KMS-11 (cell line): ENCODE data around the gene ADAM8.

Source experiments
- H2AFZ ChIP-seq: fragments of 200-600 bp; sonication (generic); 2 replicates; pipeline ENCODE4 v1.6.1; 2016; ENCODE audit warnings: antibody characterized with exemption, mixed run types, low read depth
- H3K27ac ChIP-seq: fragments of 200-600 bp; sonication (generic); 2 replicates; pipeline ENCODE4 v1.6.1; 2016; ENCODE audit warnings: mild to moderate bottlenecking, mixed run types
- H3K27me3 ChIP-seq: fragments of 200-600 bp; sonication (generic); 2 replicates; pipeline ENCODE4 v1.6.1; 2017; ENCODE audit warnings: mild to moderate bottlenecking, low read depth, mixed run types, moderate library complexity; ENCODE audit not compliant: insufficient read depth
- H3K36me3 ChIP-seq: fragments of 200-600 bp; sonication (generic); 2 replicates; pipeline ENCODE4 v1.6.1; 2017; ENCODE audit warnings: mild to moderate bottlenecking, mixed run types; ENCODE audit not compliant: insufficient read depth
- H3K4me1 ChIP-seq: fragments of 200-600 bp; sonication (generic); 2 replicates; pipeline ENCODE4 v1.6.1; 2016; ENCODE audit warnings: mild to moderate bottlenecking, low read depth, mixed run types; ENCODE audit not compliant: poor library complexity, severe bottlenecking
- H3K4me2 ChIP-seq: fragments of 200-600 bp; sonication (generic); 2 replicates; pipeline ENCODE4 v1.7.0; 2016; ENCODE audit warnings: mild to moderate bottlenecking, mixed run types
- H3K4me3 ChIP-seq: fragments of 200-600 bp; sonication (generic); IDR thresholded peaks from 2 replicates; pipeline ENCODE4 v1.6.1; 2017; ENCODE audit warnings: low read depth, low read length, mixed read lengths; ENCODE audit not compliant: insufficient read depth
- H3K79me2 ChIP-seq: fragments of 200-600 bp; sonication (generic); 2 replicates; pipeline ENCODE4 v1.6.1; 2016; ENCODE audit warnings: low read depth, mixed run types; ENCODE audit not compliant: insufficient read depth
- H3K9ac ChIP-seq: fragments of 200-600 bp; sonication (generic); 2 replicates; pipeline ENCODE4 v1.6.1; 2016; ENCODE audit warnings: mild to moderate bottlenecking, mixed run types
- H4K20me1 ChIP-seq: fragments of 200-600 bp; sonication (generic); 2 replicates; pipeline ENCODE4 v1.6.1; 2016; ENCODE audit warnings: mild to moderate bottlenecking, mixed run types; ENCODE audit not compliant: insufficient read depth
- TF ChIP-seq, protein P1 (sequence below): fragments of 200-600 bp; sonication (generic); conservative IDR thresholded peaks from 2 replicates; pipeline ENCODE4 v1.6.1; 2017; ENCODE audit warnings: low read depth, mild to moderate bottlenecking, antibody characterized with exemption, low read length, moderate library complexity, mixed read lengths

Gene ADAM8

GRCh38 chr10:133312769-133313145 is 36.1 kb upstream of the ADAM8 start:
- H2AFZ ChIP-seq, result no peak overlapping the region
- no peak overlapping the region for H3K4me2 ChIP-seq
- peaks cover 8% of the 10 kb centered on the region; the same call in 1 of the 2 replicates for H3K79me2 ChIP-seq
- no peaks in the 10 kb centered on the region for H3K27me3 ChIP-seq
- TF ChIP-seq, protein P1, sequence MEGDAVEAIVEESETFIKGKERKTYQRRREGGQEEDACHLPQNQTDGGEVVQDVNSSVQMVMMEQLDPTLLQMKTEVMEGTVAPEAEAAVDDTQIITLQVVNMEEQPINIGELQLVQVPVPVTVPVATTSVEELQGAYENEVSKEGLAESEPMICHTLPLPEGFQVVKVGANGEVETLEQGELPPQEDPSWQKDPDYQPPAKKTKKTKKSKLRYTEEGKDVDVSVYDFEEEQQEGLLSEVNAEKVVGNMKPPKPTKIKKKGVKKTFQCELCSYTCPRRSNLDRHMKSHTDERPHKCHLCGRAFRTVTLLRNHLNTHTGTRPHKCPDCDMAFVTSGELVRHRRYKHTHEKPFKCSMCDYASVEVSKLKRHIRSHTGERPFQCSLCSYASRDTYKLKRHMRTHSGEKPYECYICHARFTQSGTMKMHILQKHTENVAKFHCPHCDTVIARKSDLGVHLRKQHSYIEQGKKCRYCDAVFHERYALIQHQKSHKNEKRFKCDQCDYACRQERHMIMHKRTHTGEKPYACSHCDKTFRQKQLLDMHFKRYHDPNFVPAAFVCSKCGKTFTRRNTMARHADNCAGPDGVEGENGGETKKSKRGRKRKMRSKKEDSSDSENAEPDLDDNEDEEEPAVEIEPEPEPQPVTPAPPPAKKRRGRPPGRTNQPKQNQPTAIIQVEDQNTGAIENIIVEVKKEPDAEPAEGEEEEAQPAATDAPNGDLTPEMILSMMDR, result no peak
- no peaks in the 10 kb centered on the region for H4K20me1 ChIP-seq
- no peaks in the 10 kb centered on the region for H3K36me3 ChIP-seq
- no peak overlapping the region for H3K27ac ChIP-seq
- H3K4me1 ChIP-seq, result peaks cover 4% of the 10 kb centered on the region
- no peak overlapping the region for H3K4me3 ChIP-seq
- H3K9ac ChIP-seq, result no peak overlapping the region

GRCh38 chr10:133312016-133312768 is 35.5 kb upstream of the ADAM8 start:
- no peak overlapping the region for H3K9ac ChIP-seq
- no peak overlapping the region for H3K4me2 ChIP-seq
- no peaks in the 10 kb centered on the region for H4K20me1 ChIP-seq
- H3K79me2 ChIP-seq, result peaks cover 13% of the 10 kb centered on the region; the same call in 1 of the 2 replicates
- H3K4me1 ChIP-seq, result peaks cover 8% of the 10 kb centered on the region
- no peak overlapping the region for H2AFZ ChIP-seq
- H3K27me3 ChIP-seq, result no peaks in the 10 kb centered on the region
- no peak overlapping the region for H3K4me3 ChIP-seq
- TF ChIP-seq, protein P1, result no peak
- no peak overlapping the region for H3K27ac ChIP-seq
- H3K36me3 ChIP-seq, result no peaks in the 10 kb centered on the region

GRCh38 chr10:133311570-133311969 is 34.9 kb upstream of the ADAM8 start:
- Histone ChIP-seq H3K4me2 (no peak overlapping the region), H3K79me2 (peaks cover 20% of the 10 kb centered on the region; the same call in 1 of the 2 replicates), H3K4me3 (no peak overlapping the region), H4K20me1 (no peaks in the 10 kb centered on the region), H3K36me3 (no peaks in the 10 kb centered on the region), H3K9ac (no peak overlapping the region), H3K27ac (no peak overlapping the region), H3K4me1 (peaks cover 13% of the 10 kb centered on the region), H2AFZ (no peak overlapping the region), H3K27me3 (no peaks in the 10 kb centered on the region)
- TF ChIP-seq, protein P1, result no peak

- no peaks in the 10 kb centered on the region for H4K20me1 ChIP-seq
- no peak overlapping the region for H2AFZ ChIP-seq
- no peak overlapping the region for H3K27ac ChIP-seq
- no peak overlapping the region for H3K4me3 ChIP-seq
- no peaks in the 10 kb centered on the region for H3K27me3 ChIP-seq
- no peak overlapping the region for H3K4me2 ChIP-seq
- peaks cover 13% of the 10 kb centered on the region for H3K4me1 ChIP-seq
- peaks cover 26% of the 10 kb centered on the region; the same call in 1 of the 2 replicates for H3K79me2 ChIP-seq
- TF ChIP-seq, protein P1, result no peak
- no peak overlapping the region for H3K9ac ChIP-seq
- H3K36me3 ChIP-seq, result no peaks in the 10 kb centered on the region
These were observed 34.1 kb upstream of the ADAM8 start for GRCh38 chr10:133310789-133311188.
